GM18520 (cell line): ENCODE measurements around the gene C11orf16.
"Not testable (repeated sequence)": the region's sequence is repeated elsewhere in the genome, so short reads cannot be mapped to it uniquely, and the experiment has no call there.

Experiments used
- ATAC-seq: cut with Tn5 transposase; IDR thresholded peaks from one replicate; pipeline ENCODE4 v1.9.1; 2021; ENCODE audit not compliant: unreplicated experiment

Gene C11orf16

DNA sequence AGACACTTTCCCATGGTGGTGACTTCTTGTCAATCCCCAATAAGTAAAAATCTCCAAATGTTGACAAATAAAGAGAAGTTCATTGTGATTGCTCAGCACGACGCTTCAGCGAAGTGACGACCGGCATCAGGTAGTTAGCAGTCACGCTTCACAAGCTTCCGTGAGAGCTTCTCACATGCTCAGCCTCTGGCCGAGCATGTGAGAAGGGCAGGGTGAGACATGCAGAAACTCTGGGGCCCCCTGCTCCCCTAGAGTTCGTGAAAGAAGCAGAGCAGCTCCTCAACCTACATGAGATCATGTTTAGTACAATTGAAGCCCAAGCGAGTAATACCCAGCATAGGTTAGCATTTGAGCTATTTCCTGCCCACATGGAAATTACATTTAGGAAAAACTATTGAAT, 4.4 kb upstream of the C11orf16 start:
- ATAC-seq, result peak; percentile 50

DNA sequence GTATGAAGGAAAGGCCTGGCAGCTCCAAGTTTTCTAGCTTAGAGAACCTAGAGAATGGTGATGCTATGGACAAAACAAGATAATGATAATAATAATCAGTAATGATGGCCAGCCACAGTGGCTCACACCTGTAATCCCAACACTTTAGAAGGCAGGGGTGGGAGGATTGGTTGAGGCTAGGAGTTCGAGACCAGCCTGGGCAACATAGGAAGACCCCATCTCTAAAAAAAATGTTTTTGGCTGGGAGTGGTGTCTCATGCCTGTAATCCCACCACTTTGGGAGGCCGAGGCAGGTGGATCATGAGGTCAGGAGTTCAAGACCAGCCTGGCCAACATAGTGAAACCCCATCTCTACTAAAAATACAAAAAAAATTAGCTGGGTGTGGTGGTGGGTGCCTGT, 3.0 kb upstream of the C11orf16 start:
- ATAC-seq, result not testable (repeated sequence)

DNA sequence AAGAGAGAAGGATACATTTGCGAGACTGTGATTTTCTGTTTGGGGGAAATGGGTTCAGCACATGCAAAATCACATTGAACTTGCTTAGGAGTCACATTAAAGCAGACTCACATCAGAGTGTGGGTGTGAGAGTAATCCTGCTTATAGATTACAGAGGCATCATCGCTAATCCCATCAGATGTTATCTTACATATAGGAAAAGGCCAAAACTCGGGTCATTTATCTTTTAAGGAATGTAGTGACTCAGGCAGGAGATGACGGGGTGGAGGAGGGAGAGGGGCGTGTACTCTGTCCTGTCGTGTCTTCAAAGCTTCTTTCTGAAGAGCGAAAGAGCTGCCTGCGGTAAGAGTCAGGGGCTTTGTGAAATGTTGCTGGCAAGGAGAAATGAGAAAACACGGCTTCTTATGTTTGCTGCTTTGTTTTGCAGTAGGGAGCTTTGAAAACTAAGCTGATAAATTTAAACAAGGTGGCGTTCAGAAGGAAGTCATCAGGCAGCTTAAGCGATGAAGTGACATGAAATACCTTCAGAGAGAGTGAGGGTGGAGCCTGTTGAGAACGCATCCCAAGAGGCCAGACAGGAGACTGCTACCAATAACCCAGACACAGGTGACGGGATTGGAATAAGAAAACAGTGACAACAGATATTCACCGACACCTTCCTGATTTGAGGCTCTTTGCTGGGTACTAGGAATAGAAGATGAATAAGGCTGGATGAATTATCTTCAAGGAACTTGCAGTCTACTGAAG, 2.2 kb upstream of the C11orf16 start:
- ATAC-seq, result no peak

DNA sequence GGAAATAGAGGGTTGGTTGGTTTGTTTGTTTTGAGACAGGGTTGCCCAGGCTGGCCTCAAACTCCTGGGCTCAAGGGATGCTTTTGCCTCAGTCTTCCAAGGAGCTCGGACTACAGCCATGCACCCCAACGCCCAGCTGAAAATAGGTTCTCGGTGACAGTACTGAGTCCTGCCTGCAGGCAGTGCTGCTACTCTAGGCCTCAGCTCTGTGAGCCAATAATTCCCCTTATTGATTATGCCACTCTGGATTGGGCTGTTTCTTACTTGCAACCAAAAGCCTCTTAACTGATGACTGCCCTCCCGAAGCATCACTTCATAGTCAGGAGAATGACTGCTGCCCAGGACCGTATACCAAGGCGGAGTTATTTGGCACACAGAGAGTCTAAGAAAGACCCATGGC, 1.2 kb upstream of the C11orf16 start:
- ATAC-seq, result no peak

DNA sequence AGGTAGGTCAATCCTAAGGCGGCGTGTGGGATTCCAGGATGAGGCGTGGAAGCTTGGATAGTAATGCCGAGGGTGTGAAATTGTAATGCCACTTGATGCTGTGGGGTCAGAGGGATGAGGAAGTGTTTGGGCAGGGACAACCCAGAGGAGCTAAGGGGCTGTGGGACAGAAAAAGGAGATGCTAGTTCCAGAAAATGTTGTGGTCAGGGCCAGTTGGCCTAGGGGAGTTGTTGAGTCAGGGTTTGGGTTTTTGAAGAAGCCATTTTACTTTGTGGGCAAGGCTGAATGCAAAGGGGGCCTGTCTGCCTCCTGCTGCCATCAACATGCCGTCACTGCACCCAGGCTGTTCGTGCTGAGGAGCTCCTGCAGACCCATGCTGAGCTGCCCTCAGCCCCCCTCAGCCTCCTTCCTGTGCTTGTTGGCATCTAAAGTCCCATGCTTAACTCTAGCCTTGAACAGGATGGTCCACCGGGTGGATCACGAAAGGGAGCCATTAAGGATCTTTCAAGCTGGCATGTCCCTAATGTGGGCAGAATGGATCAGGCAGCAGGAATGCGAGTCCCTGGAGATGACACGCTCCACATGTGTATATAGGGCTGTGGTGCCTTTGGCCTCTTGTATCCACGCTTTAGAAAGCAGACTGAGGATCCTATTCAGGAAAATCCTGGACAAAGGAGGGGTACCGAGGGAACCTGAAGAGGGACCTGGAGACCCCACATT, 2.1 kb downstream of the C11orf16 start:
- ATAC-seq, result no peak

DNA sequence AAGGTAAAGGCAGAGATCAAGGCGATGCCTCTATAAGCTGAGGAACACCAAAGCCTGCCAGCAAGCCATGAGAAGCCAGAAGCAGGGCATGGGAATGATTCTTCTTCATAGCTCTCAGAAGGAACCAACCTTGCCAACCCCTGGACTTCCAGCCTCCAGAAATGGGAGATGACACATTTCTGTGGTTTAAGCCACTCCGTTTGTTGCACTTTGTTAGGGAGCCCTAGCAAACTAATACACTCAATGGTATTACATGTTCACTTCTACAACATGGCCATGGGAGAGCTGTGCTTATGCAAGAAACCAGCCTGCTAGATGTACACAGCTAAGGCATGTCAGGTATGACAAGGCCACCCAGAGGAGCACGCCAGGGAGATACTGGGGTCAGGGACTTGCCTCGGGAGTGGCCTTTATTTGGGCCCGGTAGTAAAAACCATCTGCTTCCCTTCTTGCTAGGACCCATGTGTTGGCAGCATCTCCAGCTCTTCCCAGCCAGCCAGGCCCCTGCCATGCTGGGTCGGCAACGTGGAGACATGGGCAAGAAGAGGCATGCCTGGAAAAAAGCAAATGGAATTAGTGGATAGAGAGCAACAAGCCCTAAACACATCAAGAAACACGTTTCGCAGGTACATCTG, 3.6 kb downstream of the C11orf16 start:
- no peak for ATAC-seq

DNA sequence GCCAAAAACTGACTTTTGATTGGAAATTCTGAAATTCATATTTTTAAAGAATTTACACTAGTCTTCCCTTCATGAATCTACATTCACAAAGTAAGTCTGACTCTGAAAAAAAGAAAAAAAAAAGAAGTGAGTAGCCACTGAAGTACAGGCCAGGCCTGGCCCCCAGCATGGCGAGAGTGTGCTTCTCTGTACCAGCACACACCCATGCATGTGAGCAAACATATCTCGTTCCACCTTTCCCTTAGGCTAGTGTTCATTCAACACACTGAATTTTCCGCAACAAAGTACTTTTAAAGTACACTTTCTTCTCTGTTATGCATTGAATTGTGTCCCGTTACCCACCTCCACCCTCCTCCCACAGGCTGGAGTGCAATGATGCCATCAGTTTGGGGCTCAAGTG, 4.5 kb downstream of the C11orf16 start:
- no peak for ATAC-seq

DNA sequence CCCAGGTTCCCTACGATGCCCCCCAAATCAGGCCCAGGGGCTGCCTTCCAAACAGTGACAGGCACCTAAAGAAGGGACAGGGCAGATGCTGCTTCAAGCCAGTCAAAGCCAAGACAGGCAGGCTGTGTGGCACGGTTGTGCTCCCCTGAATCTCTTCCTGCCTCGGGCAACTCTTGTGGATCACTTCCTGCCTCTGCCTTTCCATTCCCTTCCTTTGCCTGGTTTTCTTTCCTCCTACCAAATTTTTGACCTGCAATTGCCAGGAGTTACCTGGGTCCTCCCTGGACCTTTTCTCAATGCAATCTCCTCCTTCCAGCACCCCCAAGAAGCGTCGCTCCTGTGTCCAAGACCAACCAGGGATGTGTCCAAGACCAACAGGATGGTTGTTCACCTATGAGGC, 5.5 kb downstream of the C11orf16 start:
- no peak for ATAC-seq

DNA sequence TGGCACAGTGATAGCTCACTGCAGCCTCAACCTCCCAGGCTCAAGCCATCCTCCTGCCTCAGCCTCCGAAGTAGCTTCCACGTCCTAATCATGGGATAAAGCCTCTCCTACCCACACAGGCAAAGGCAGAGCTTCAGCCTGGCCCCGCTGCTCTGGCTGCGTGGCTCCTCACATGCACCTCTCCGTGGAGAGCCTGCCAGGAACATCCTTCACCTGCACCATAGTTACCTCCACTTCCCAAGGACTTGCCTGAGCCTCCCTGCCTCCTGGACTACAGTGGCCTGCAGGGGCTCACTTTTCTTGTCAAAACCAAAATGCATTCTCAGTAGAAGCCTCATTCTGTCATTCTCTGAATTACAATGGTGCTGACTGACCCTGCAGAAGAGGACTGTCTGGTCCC, 6.5 kb downstream of the C11orf16 start:
- ATAC-seq, result no peak

DNA sequence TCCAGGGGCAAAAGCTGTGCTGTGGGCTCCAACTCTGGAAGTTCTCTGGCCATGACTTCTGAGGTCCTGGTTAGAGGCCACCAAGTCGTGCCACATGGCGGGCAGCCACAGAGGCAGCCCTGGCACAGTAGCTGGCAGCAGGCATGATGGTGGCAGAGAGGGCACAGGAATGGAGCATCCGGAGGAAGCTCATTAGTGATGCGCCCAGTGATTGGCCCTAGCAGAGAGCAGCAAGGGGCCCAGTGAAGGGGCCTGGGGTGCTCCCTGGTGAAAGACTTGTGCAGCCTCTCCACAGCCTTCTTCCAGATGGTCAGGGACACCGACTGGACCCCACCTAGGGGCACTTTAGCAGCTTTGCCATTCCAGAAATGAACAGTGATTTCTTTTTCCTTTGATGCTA, 7.0 kb downstream of the C11orf16 start:
- ATAC-seq, result no peak

DNA sequence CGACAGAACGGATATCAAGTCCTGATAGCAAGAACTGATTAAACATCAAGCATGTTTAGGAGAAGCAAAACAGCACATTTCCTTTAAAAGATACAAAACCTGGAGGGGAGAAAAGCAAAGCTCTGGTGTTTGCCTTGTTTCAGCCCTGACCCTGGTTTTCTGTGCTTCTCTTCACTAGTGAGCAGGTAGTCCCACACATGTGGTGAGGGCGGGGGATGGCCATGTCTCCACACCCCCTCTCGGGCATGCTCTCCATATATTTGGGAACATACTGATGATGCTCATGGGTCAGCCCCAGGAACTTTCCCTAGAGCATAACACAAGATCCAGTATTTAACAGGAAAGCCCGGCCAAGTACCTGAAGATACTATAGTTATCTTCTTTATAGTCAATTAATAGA, 10.1 kb downstream of the C11orf16 start:
- ATAC-seq, result no peak

DNA sequence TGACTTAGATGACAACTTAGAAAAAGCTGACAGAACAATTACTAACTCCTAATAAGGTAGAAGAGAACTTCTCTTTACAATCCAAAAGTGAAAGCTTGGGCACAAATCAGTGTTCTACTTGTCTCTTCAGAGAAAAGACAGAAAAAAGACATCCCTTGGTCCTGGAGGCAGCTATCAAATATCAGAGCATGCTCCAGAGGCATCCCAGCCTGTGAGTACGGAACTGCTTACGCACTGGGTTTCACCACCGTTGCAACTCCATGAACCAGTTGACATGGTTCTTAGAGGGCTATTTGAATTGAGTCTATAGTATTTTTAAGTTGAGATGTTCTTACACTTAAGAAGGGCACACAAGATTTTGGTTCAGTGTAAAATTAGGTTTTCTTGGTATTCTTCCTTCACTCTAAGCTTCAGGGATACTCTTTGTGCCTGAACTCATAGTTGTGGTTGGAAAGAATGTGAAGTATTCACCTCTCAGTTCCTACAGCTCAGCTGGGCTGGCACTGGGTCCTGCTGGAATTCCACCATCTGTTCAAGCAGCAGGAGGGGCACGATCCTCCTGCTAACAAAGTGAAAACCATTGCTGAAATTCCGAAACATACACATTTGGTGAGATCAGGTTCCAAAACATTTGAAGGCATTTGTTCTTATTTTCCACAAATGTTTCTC, 15.5 kb downstream of the C11orf16 start:
- no peak for ATAC-seq

DNA sequence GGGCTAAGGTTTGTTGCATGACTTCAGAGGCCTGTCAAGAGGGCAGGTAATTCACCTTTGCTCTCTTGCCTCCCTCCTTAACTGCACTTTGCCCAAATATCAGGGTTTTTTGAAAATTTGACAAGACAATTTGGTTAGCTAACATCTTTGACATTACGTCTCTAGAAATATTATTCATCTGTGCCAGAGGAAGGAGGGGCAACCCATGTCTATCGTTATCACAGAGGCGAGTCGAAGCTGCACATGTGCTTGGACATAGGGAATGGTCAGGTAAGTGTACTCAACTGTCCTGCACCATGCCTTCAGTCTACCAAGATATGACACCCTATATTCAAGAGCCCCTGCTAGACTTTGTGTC, 18.1 kb downstream of the C11orf16 start:
- no peak for ATAC-seq

DNA sequence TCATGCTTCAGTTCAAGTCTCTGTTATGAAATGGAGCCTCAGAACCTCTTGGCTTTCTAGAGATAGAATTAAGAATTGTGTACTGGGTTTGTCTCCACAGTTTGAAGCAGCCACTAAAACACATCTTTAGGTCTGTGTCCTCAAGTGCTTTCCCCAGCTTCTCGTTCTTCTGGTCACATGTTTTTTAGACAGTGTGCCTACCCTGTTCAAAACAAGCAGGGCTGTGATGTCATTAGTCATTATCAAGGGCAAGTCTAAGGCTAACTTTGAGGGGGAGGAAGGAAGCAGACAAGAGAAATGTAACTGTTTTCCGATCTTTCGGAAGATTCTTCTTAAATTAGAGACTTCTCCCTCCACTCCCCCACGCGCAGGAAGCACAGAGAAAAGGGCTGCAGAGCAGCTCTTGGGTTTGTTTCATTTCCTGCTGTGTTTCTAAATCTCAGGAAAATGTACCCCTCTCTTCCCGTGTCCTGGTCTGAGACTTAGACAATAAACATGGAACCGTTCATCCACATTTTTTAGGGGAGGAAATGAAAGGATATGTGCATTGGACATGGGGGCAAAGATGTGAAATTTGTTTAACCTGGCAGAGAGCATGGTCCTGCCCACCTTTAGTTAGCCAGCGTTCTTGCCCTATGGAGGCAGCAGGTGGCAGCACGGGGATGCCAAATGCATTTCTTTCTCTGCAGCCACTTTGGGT, 18.6 kb downstream of the C11orf16 start:
- ATAC-seq, result no peak

DNA sequence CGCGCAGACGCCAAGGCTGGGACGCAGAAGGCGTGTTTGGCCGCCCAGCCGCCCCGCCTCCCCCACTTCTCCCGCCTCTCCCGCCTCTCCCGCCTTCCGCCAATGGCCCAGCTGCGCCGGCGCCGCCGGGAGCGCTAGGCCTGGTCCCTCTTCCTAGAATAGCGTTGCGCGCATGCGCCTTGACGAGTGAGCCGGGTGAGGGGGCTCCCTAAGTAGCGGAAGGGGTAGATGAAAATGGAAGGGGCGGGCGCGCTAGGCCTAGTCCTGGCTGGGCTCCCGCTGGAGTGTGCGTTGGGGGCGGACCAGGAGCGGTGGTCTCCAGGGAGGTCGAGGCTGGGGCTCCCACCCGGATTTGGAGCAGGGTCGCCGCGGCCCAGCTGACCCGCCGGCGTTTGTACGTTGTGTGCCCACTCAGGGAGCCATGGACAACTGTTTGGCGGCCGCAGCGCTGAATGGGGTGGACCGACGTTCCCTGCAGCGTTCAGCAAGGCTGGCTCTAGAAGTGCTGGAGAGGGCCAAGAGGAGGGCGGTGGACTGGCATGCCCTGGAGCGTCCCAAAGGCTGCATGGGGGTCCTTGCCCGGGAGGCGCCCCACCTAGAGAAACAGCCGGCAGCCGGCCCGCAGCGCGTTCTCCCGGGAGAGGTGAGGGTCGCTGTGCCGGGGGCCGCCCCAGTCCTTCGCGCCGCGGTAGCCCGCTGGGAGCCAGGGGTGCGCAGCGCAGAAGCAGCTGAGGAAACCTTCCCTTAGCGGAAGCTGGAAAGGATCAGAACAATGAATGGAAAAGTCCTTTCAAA, 21.5 kb downstream of the C11orf16 start, which contains the start of gene AKIP1:
Gene AKIP1, plus strand, starts transcription at position 161 of the 795 bp plus-strand sequence. Its CDS starts 261 bp downstream, at position 422.
- ATAC-seq, result peak; percentile 63

DNA sequence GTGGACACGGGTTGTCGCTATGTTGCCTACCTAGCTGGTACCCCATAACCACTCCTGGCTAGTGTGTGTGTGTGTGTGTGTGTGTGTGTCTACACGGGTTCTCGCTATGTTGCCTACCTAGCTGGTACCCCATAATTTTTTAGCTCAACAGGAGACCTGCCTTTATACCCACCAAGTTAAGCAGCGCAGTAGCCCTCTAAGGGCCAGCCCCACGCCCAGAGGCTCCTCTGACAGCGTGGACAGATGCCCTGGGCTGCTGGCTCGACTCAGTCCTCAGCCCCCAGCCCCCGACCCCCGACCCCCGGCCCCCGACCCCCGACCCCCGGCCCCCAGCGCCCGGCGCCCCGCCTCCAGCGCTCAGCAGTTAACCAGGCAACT, 22.1 kb downstream of the C11orf16 start:
- no peak for ATAC-seq

DNA sequence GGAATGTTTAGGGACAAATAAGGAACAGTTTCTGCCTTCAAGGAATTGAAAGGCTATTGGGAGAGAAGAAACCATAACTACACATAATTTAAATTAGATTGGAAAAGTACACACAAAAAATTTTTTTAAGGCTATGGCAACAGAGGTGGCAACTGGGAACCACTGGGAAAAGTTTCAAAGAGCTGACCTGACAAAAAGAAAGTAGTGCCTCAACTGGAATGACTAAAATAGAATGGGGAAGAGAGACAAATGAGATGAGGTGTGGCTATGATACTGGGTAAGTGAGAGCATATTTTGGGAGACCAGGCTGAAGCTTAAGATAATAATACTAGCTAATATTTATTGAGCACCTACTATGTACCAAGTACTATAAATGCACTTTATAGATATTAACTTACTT, 24.6 kb downstream of the C11orf16 start:
- no peak for ATAC-seq

DNA sequence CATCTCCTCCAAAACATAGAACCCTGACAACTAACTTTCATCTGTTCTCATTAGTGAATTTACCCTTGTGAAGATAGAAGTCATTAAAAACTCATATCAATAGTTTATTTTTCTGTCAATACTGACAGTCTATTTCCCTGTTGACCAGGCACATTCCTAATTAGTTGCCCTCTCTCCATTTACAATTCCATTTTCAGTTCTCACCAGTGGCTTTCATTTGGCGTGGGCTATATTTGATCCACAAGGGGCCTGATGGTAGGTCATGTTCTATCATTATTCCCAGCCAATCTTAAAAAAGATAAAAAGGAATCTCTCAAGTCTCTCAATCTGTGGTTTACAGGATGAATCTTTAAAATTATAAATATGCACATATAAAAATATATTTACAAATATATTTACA, 25.6 kb downstream of the C11orf16 start:
- ATAC-seq, result no peak

DNA sequence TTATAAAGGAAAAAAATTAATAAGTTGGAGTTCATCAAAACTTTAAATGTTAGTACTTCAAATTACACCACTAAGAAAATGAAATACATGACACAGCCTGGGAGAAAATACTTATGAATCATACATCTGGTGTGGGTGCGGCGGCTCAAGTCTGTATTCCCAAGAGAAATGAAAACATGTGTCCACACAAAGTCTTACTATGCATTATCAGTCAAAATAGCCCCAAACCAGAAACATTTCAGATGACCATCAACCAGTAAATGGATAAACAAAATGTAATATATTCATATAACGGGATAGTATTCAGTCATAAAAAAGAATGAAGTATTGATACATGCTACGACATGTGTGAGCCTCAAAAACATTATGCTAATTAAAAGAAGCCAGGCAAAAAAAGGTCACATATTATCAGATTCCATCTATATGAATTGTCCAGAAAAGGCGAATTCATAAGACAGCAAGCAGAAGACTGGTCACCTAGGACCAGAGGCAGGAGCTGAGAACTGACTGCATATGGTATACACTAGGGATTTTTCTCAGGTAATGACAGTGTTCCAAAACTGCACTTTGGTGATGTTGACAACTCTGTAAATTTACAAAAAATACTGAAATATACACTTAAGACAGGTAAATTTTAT, 27.1 kb downstream of the C11orf16 start:
- no peak for ATAC-seq
